Activated CD8-positive, alpha-beta memory T cell treated with anti-CD3 and anti-CD28 coated beads, Interleukin-2, amount 50 U/mL, for 24 hours (primary cell): ENCODE results near the gene RFFL.
A peak's percentile ranks its signal among the peaks of the same experiment; 100 is the strongest.

Source experiments
- DNase-seq: peaks from one replicate; pipeline ENCODE4 v3.0.0-alpha.2; 2020; ENCODE audit errors: extremely low read depth

Gene RFFL

GRCh38 chr17:34974794-34975785 is 88.4 kb downstream of the RFFL start:
- DNase-seq: no peak

GRCh38 chr17:34974179-34974578 is 89.3 kb downstream of the RFFL start:
- DNase-seq: no peak

- DNase-seq: peak; percentile 88
Measured at GRCh38 chr17:34961093-34961911, 102.2 kb downstream of the RFFL start, which contains the start of the genes CCT6B and ZNF830. Gene CCT6B (minus strand): TSS chr17:34961460. CDS start chr17:34961393, 67 bp downstream. Gene ZNF830 (plus strand): TSS chr17:34961540. CDS start chr17:34961567, 27 bp downstream.

GRCh38 chr17:34958438-34958837 is 105.1 kb downstream of the RFFL start:
- DNase-seq: no peak
